Rectal smooth muscle tissue (tissue), 1 donor: ENCODE results near the gene DKKL1.

Experiments
- H3K27ac ChIP-seq: one replicate; pipeline ENCODE4 v1.7.0; 2013; ENCODE audit warnings: low read depth, low read length, inconsistent platforms
- H3K27me3 ChIP-seq: one replicate; pipeline ENCODE4 v1.7.0; 2013; ENCODE audit warnings: low read length; ENCODE audit not compliant: control insufficient read depth, insufficient read depth
- H3K36me3 ChIP-seq: one replicate; pipeline ENCODE4 v1.7.0; 2013; ENCODE audit warnings: low read length; ENCODE audit not compliant: control insufficient read depth, insufficient read depth
- H3K4me1 ChIP-seq: one replicate; pipeline ENCODE4 v1.7.0; 2013; ENCODE audit warnings: low read length; ENCODE audit not compliant: control insufficient read depth, insufficient read depth
- H3K4me3 ChIP-seq: one replicate; pipeline ENCODE4 v1.7.0; 2013; ENCODE audit warnings: low read length
- H3K9ac ChIP-seq: one replicate; pipeline ENCODE4 v1.7.0; 2013; ENCODE audit warnings: low read length

The DKKL1 gene

GRCh38 chr19:49414256-49414655 is 50.6 kb downstream of the DKKL1 start:
- Histone ChIP-seq H3K27ac (no peak overlapping the region), H3K36me3 (no peaks in the 10 kb centered on the region), H3K9ac (no peak overlapping the region), H3K4me3 (no peak overlapping the region), H3K27me3 (peaks cover 8% of the 10 kb centered on the region), H3K4me1 (no peaks in the 10 kb centered on the region)

GRCh38 chr19:49415102-49415809 is 51.6 kb downstream of the DKKL1 start:
- peaks cover 14% of the 10 kb centered on the region for H3K27me3 ChIP-seq
- H3K4me3 ChIP-seq, result no peak overlapping the region

GRCh38 chr19:49415810-49416200 is 52.1 kb downstream of the DKKL1 start:
- no peak overlapping the region for H3K9ac ChIP-seq
- H3K27me3 ChIP-seq, result peaks cover 19% of the 10 kb centered on the region
- H3K4me3 ChIP-seq, result no peak overlapping the region
- no peaks in the 10 kb centered on the region for H3K4me1 ChIP-seq
- H3K27ac ChIP-seq, result no peak overlapping the region
- no peaks in the 10 kb centered on the region for H3K36me3 ChIP-seq

More at GRCh38 chr19:49415102-49415809, 51.6 kb downstream of the DKKL1 start:
- Histone ChIP-seq H3K9ac (no peak overlapping the region), H3K4me1 (no peaks in the 10 kb centered on the region), H3K36me3 (no peaks in the 10 kb centered on the region), H3K27ac (no peak overlapping the region)

GRCh38 chr19:49417088-49417487 is 53.4 kb downstream of the DKKL1 start:
- H3K4me3 ChIP-seq, result no peak overlapping the region
- H3K36me3 ChIP-seq, result no peaks in the 10 kb centered on the region
- H3K4me1 ChIP-seq, result no peaks in the 10 kb centered on the region
- H3K27me3 ChIP-seq, result peaks cover 29% of the 10 kb centered on the region
- H3K27ac ChIP-seq, result no peak overlapping the region
- no peak overlapping the region for H3K9ac ChIP-seq

GRCh38 chr19:49418511-49418910 is 54.8 kb downstream of the DKKL1 start:
- H3K9ac ChIP-seq, result no peak overlapping the region
- H3K27me3 ChIP-seq, result peaks cover 38% of the 10 kb centered on the region

GRCh38 chr19:49419173-49419572 is 55.5 kb downstream of the DKKL1 start:
- H3K9ac ChIP-seq, result no peak overlapping the region
- no peak overlapping the region for H3K27ac ChIP-seq
- H3K4me1 ChIP-seq, result no peaks in the 10 kb centered on the region
- peaks cover 42% of the 10 kb centered on the region for H3K27me3 ChIP-seq
- no peak overlapping the region for H3K4me3 ChIP-seq
- no peaks in the 10 kb centered on the region for H3K36me3 ChIP-seq

More at GRCh38 chr19:49418511-49418910, 54.8 kb downstream of the DKKL1 start:
- Histone ChIP-seq H3K4me3 (no peak overlapping the region), H3K36me3 (no peaks in the 10 kb centered on the region), H3K27ac (no peak overlapping the region), H3K4me1 (no peaks in the 10 kb centered on the region)

GRCh38 chr19:49420227-49420626 is 56.5 kb downstream of the DKKL1 start:
- H3K27ac ChIP-seq, result no peak overlapping the region
- no peaks in the 10 kb centered on the region for H3K4me1 ChIP-seq
- no peaks in the 10 kb centered on the region for H3K36me3 ChIP-seq
- peaks cover 48% of the 10 kb centered on the region for H3K27me3 ChIP-seq
- H3K4me3 ChIP-seq, result no peak overlapping the region
- H3K9ac ChIP-seq, result no peak overlapping the region

- Histone ChIP-seq H3K4me3 (peak overlapping the region; percentile 18), H3K27ac (no peak overlapping the region), H3K36me3 (no peaks in the 10 kb centered on the region), H3K9ac (no peak overlapping the region), H3K27me3 (peaks cover 53% of the 10 kb centered on the region), H3K4me1 (no peaks in the 10 kb centered on the region)
Measured at GRCh38 chr19:49421039-49421877, 57.6 kb downstream of the DKKL1 start.

GRCh38 chr19:49421878-49422202 is 58.2 kb downstream of the DKKL1 start:
- H3K4me1 ChIP-seq, result no peaks in the 10 kb centered on the region
- H3K9ac ChIP-seq, result no peak overlapping the region
- H3K36me3 ChIP-seq, result no peaks in the 10 kb centered on the region
- H3K4me3 ChIP-seq, result no peak overlapping the region
- no peak overlapping the region for H3K27ac ChIP-seq
- H3K27me3 ChIP-seq, result peaks cover 57% of the 10 kb centered on the region

GRCh38 chr19:49422407-49423070 is 58.9 kb downstream of the DKKL1 start:
- Histone ChIP-seq H3K4me1 (no peaks in the 10 kb centered on the region), H3K9ac (no peak overlapping the region), H3K27ac (no peak overlapping the region), H3K4me3 (peak overlapping the region; percentile 50), H3K27me3 (peaks cover 63% of the 10 kb centered on the region), H3K36me3 (no peaks in the 10 kb centered on the region)

- peaks cover 64% of the 10 kb centered on the region for H3K27me3 ChIP-seq
- no peak within 1 kb of the TSS for H3K27ac ChIP-seq
- no peaks in the 10 kb centered on the region for H3K4me1 ChIP-seq
- peak within 1 kb of the TSS; percentile 50 for H3K4me3 ChIP-seq
- H3K9ac ChIP-seq, result no peak within 1 kb of the TSS
- H3K36me3 ChIP-seq, result no peaks in the 10 kb centered on the region
Measured at GRCh38 chr19:49423071-49423984, 59.7 kb downstream of the DKKL1 start, which contains the start of gene PTH2. Gene PTH2, minus strand, starts transcription at chr19:49423441. Its CDS starts 102 bp downstream, at chr19:49423339.

- H3K27ac ChIP-seq, result no peak overlapping the region
- H3K36me3 ChIP-seq, result no peaks in the 10 kb centered on the region
- H3K4me1 ChIP-seq, result no peaks in the 10 kb centered on the region
- no peak overlapping the region for H3K9ac ChIP-seq
- no peak overlapping the region for H3K4me3 ChIP-seq
- peaks cover 67% of the 10 kb centered on the region for H3K27me3 ChIP-seq
Measured at GRCh38 chr19:49423985-49424303, 60.3 kb downstream of the DKKL1 start.
